Gastrocnemius medialis (tissue), 4 donors: ENCODE measurements around the gene FAM222B. TPM values are rescaled to one million over a fixed set of nuclear protein-coding genes. Genes with fewer than 3 reads are reported as not detected.

Source experiments
- ATAC-seq, 2 donors: fragments of 150-250 bp; one replicate each; pipeline ENCODE4 v1.9.1; 2016
- DNase-seq, 2 donors: peaks; one replicate each; pipeline ENCODE4 v3.0.0-alpha.2; 2019
- H3K27ac ChIP-seq, 4 donors: fragments of 200-600 bp; sonication (generic); 1 replicate in 1 of 4; 2 replicates in 3 of 4; pipeline ENCODE4 v1.5.1; 2016 to 2018; ENCODE audit warnings: mild to moderate bottlenecking in 2 of 4, moderate library complexity in 1 of 4
- H3K27me3 ChIP-seq, 3 donors: fragments of 200-600 bp; sonication (generic) in 2 of 3; 1 replicate in 1 of 3; 2 replicates in 2 of 3; pipeline versions ENCODE4 v1.5.1 to v1.6.0; 2016 to 2019; ENCODE audit warnings: mild to moderate bottlenecking in 1 of 3, moderate library complexity in 1 of 3
- H3K36me3 ChIP-seq, 2 donors: fragments of 200-600 bp; sonication (generic) in 1 of 2; one replicate each; pipeline ENCODE4 v1.5.1; 2017 to 2018
- H3K4me1 ChIP-seq, 2 donors: fragments of 200-600 bp; sonication (generic) in 1 of 2; one replicate each; pipeline ENCODE4 v1.5.1; 2016 to 2017; ENCODE audit warnings: mild to moderate bottlenecking in 2 of 2
- H3K4me3 ChIP-seq, 4 donors: fragments of 200-600 bp; sonication (generic) in 3 of 4; 1 replicate in 1 of 4; 2 replicates in 3 of 4; pipeline ENCODE4 v1.5.1; 2016 to 2019; ENCODE audit warnings: mild to moderate bottlenecking in 2 of 4
- H3K9me3 ChIP-seq, 3 donors: fragments of 200-600 bp; sonication (generic) in 2 of 3; 1 replicate in 1 of 3; 2 replicates in 2 of 3; pipeline ENCODE4 v1.5.1; 2016 to 2019
- POLR2A ChIP-seq, 2 donors: fragments of 450-650 bp; IDR thresholded peaks; one replicate each; pipeline ENCODE4 v1.6.1; 2017; ENCODE audit warnings: antibody characterized with exemption in 2 of 2, mild to moderate bottlenecking in 2 of 2, moderate library complexity in 2 of 2
- in situ Hi-C, 4 donors: fragments of 200-750 bp; cut with MboI; loops; one replicate each; pipeline versions ENCODE4 v1.15.0 to v1.8.0; 2017; ENCODE audit warnings: low sequenced_read_pairs in 4 of 4
- intact Hi-C: fragments of 100-400 bp; cut with DNase I; formaldehyde crosslinking; loops from one replicate; pipeline ENCODE4 v1.15.1; 2023; ENCODE audit warnings: low total_unique reads
- total RNA-seq, 4 donors: library from RNA; depleted of rRNA; stranded (reverse); fragments of >200 nt; gene quantifications; one replicate each; pipeline versions ENCODE4 v1.1.0 to v1.2.3, GENCODE V29; 2016
- TF ChIP-seq, protein P1 (sequence below), 5 experiments: fragments of 450-650 bp in 3 of 5; fragments of 200-600 bp in 2 of 5; sonication (generic) in 2 of 5; IDR thresholded peaks in 4 of 5; conservative IDR thresholded peaks in 1 of 5; 1 replicate in 4 of 5; 2 replicates in 1 of 5; pipeline ENCODE4 v1.5.1; 2016 to 2019; ENCODE audit warnings: antibody characterized with exemption in 5 of 5, mild to moderate bottlenecking in 3 of 5, moderate library complexity in 3 of 5

FAM222B gene
- total RNA-seq, 4 donors from 2014 or later = 36.2 to 82.6 (median 66.8) TPM

DNA sequence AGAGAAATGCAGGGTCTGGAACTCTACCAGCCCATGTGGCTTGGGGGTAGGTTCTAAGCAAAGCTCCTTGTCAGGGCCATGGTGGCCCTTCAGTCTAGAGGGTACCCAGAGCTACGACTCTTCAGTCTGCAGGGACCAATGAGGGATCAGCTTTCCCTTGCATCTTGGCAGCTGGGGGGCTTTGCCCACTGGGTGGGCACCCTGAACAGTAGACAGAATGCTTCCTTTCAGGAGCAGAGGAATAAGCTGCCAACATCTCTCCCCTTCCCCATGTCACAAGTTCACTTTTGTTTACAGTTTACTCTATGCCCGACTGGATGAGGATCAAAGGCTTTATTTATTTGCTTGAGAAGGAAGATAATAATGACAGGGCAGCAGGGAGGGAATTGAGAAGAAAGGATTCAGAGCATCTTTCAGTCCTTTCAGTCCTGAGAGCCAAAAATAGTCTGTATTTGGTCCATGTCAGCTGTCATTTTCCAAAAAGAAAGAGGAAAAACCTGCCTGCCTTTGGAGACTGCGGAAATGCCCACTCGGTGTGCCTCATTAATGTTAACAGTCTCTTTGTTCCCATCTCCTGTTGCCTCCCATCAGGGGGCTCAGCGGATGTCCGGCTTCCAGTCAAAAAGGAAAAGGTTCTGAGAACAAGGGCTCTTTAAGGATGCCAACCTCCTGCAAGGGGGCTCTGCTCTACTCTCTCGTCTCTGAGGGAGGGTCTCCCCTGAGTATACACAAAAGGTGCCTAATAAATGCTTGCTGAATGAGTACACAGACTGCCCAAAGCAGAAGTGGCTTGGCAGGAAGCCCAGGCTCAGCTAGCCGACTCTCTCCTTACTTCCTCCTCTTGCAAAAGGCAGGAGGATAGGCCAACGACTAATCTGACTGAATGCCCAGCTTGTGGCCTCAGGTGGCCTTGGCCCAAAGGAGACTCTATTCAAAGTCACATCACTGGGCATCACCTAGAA, 81.7 kb downstream of the FAM222B start:
- intact Hi-C loops = loop anchor here (5.0 kb wide), 3 partner anchors 34 to 156 kb away; partner anchors contain the start of genes NEK8 and TLCD1

DNA sequence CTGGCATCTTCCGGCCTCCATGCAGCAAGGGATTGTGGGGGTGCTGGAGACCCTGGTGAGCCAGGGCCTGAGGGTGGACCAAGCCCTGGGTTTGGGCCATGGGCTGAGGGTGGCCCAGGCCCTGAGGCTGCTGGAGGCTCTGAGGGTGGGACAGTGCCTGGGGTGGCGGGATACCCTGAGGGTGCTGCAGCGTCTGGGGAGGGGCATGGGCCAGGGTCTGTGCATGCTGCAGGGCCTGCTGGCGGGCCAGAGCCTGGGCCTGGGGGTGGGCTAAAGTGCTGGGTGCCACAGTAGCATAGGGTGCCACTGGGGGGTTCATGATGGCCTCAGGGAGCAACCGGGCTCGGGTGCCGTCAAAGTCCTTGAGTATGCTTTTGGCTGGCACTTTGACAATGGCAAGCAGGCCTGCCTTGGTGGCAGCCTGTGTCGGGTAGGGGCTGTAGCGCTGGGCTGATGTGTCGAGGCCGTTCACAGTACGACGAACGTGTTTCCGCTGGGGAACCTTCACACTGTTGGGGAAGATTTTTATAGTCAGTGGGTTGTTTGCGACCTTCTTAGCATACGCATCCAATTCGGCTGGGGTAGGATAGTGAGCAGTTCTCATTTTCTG, 83.2 kb downstream of the FAM222B start:
- Histone ChIP-seq H3K27ac (no peak overlapping the region), H3K27me3 (no peaks in the 10 kb centered on the region), H3K9me3 (no peaks in the 10 kb centered on the region), H3K4me3 (no peak overlapping the region), H3K4me1 (peaks cover 4 to 12% of the 10 kb centered on the region in 2 donors), H3K36me3 (peaks cover 0 to 25% of the 10 kb centered on the region in 2 donors)
- in situ Hi-C loops (loop anchor here in 1 of 4 donors (25.0 kb wide), 1 partner anchor 103 kb away; the partner anchor contains the start of gene ERAL1), intact Hi-C loops (no loop called here)
- TF ChIP-seq, protein P1, sequence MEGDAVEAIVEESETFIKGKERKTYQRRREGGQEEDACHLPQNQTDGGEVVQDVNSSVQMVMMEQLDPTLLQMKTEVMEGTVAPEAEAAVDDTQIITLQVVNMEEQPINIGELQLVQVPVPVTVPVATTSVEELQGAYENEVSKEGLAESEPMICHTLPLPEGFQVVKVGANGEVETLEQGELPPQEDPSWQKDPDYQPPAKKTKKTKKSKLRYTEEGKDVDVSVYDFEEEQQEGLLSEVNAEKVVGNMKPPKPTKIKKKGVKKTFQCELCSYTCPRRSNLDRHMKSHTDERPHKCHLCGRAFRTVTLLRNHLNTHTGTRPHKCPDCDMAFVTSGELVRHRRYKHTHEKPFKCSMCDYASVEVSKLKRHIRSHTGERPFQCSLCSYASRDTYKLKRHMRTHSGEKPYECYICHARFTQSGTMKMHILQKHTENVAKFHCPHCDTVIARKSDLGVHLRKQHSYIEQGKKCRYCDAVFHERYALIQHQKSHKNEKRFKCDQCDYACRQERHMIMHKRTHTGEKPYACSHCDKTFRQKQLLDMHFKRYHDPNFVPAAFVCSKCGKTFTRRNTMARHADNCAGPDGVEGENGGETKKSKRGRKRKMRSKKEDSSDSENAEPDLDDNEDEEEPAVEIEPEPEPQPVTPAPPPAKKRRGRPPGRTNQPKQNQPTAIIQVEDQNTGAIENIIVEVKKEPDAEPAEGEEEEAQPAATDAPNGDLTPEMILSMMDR (IDR thresholded peaks at IDR 0.05 in 4 of 5, conservative IDR thresholded peaks at IDR 0.05 in 1 of 5) = no peak
- DNase-seq (no peak), ATAC-seq (no peak)

More for the DNA sequence above, 81.7 kb downstream of the FAM222B start:
- ATAC-seq (peak; percentile 65 to 89), DNase-seq (peak; percentile 69 to 85)
- in situ Hi-C loops = loop anchor here (5.0 to 25.0 kb wide), 6 partner anchors 64 to 154 kb away; partner anchors contain the start of genes ERAL1 (in 4 of the 4) and FLOT2 (in 1 of the 4)
- H3K9me3 ChIP-seq = no peaks in the 10 kb centered on the region
- TF ChIP-seq, protein P1 (IDR thresholded peaks at IDR 0.05 in 4 of 5, conservative IDR thresholded peaks at IDR 0.05 in 1 of 5) = no peak
- TF ChIP-seq POLR2A (IDR thresholded peaks at IDR 0.05) = no peak
- H3K27me3 ChIP-seq = no peaks in the 10 kb centered on the region
- H3K4me3 ChIP-seq = no peak overlapping the region
- peaks cover 0 to 39% of the 10 kb centered on the region in 2 donors for H3K36me3 ChIP-seq
- peaks cover 4 to 12% of the 10 kb centered on the region in 2 donors for H3K4me1 ChIP-seq
- peak overlapping the region in 3 of 4 donors; percentile 10 to 52 (median 35) for H3K27ac ChIP-seq

DNA sequence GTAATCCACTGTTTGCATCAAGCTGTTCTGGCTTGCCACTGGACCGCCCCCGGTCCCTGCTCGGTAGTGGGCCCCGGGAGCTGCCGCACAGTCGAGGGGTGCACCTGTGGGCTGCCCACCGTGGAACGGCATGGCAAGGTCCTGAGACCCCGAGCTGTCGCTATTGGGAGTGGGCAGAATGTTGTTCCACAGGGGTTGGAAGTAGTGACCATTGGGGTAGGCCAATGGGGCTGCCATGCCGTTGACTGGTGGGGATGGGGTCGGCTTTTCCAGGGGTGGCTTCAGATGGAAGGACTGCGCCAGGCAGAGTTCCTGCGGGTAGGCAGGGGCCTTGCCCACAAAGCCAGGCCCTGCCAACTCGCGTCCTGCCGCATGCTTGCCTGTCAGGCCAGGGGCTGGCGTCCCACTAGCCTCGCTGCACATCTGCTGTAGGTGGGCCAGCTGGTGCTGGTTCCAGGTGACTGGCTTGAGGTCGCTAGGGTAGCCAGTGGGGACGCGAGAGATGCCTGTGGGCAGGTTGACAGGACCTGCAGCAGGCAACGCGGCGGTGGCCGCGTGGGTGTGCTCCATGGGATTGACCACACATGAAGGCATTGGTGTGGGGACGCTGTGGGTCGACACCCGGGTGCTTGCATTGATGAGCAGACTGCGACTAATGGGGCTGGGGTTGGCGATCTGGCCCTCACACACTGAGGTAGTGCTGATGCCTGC, 84.0 kb downstream of the FAM222B start:
- Histone ChIP-seq H3K4me3 (no peak overlapping the region), H3K27ac (no peak overlapping the region), H3K36me3 (peaks cover 0 to 24% of the 10 kb centered on the region in 2 donors), H3K9me3 (no peaks in the 10 kb centered on the region), H3K4me1 (peaks cover 4 to 12% of the 10 kb centered on the region in 2 donors), H3K27me3 (no peaks in the 10 kb centered on the region)
- DNase-seq (no peak), ATAC-seq (no peak)
- in situ Hi-C loops (loop anchor here in 1 of 4 donors (25.0 kb wide), 1 partner anchor 104 kb away; the partner anchor contains the start of gene ERAL1), intact Hi-C loops (no loop called here)
- TF ChIP-seq POLR2A (IDR thresholded peaks at IDR 0.05) = no peak

DNA sequence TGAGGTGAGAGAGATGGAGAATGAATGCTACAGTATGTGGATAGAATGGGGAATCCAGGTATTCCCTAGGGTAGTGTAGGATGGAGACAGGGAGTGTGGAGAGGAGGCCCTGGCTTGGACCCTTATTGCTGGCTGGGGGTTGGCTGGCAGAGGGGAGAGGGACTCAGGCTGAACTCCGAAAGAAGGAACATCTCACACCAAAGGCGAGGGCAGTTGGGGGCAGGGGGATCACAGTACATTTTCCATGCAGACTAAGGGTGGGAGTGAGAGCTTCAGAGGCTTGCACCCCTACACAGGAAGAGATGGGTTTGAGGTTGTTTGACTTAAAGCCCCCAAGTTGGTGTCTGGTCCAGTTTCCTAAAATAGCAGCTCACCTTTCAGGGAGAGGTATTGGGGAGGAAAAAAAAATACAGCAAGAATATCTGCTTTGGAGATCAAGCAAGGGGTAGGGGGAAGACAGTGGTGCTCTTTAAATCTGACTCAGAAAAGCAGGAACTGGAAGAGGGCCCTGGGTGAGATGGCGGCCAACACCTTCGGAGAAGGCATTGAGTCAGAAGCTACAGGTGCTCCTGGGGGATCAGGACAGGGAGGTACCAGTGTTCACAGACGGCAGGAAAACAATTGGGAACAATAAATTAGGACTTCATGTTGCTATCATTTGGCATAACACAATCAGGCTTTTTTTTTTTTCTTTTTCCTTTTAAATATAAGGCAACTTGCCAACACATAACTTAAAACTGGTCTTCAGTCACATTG, 86.4 kb downstream of the FAM222B start:
- Histone ChIP-seq H3K27me3 (no peaks in the 10 kb centered on the region), H3K9me3 (no peaks in the 10 kb centered on the region), H3K4me3 (no peak overlapping the region), H3K4me1 (peaks cover 0 to 6% of the 10 kb centered on the region in 2 donors), H3K36me3 (peaks cover 0 to 24% of the 10 kb centered on the region in 2 donors), H3K27ac (no peak overlapping the region)
- ATAC-seq (no peak), DNase-seq (no peak)
- TF ChIP-seq, protein P1 (IDR thresholded peaks at IDR 0.05 in 4 of 5, conservative IDR thresholded peaks at IDR 0.05 in 1 of 5) = no peak
- TF ChIP-seq POLR2A (IDR thresholded peaks at IDR 0.05) = no peak
- intact Hi-C loops = no loop called here
- in situ Hi-C loops = loop anchor here in 1 of 4 donors (25.0 kb wide), 1 partner anchor 106 kb away; the partner anchor contains the start of gene ERAL1
